Activated naive CD8-positive, alpha-beta T cell treated with anti-CD3 and anti-CD28 coated beads for 36 hours (primary cell): ENCODE data around the gene FBXO4. TPM values are rescaled to one million over a fixed set of nuclear protein-coding genes. Genes with fewer than 3 reads are reported as not detected.
"Not testable (repeated sequence)": the region's sequence is repeated elsewhere in the genome, so short reads cannot be mapped to it uniquely, and the experiment has no call there.

Experiments used
- DNase-seq: peaks from one replicate; pipeline ENCODE4 v3.0.0; 2021
- H3K27ac Mint-ChIP-seq: one replicate; pipeline ENCODE4 v1.8.0; 2022; ENCODE audit warnings: mild to moderate bottlenecking, moderate library complexity, mixed read lengths
- H3K27me3 Mint-ChIP-seq: one replicate; pipeline ENCODE4 v1.8.0; 2022; ENCODE audit warnings: mild to moderate bottlenecking, mixed read lengths
- H3K36me3 Mint-ChIP-seq: one replicate; pipeline ENCODE4 v1.8.0; 2021; ENCODE audit warnings: mild to moderate bottlenecking, mixed read lengths
- H3K4me1 Mint-ChIP-seq: one replicate; pipeline ENCODE4 v1.8.0; 2021; ENCODE audit warnings: mixed read lengths
- H3K4me3 Mint-ChIP-seq: one replicate; pipeline ENCODE4 v1.8.0; 2022; ENCODE audit warnings: mild to moderate bottlenecking, moderate library complexity, mixed read lengths
- H3K9me3 Mint-ChIP-seq: one replicate; pipeline ENCODE4 v1.8.0; 2022; ENCODE audit warnings: mixed read lengths
- total RNA-seq, 2 experiments: library from RNA; stranded (reverse); gene quantifications; one replicate each; pipeline ENCODE4 v1.2.3, GENCODE V29; 2021

FBXO4 gene
- total RNA-seq, 2 experiments from 2014 or later = 16.2 to 18.3 TPM

DNA sequence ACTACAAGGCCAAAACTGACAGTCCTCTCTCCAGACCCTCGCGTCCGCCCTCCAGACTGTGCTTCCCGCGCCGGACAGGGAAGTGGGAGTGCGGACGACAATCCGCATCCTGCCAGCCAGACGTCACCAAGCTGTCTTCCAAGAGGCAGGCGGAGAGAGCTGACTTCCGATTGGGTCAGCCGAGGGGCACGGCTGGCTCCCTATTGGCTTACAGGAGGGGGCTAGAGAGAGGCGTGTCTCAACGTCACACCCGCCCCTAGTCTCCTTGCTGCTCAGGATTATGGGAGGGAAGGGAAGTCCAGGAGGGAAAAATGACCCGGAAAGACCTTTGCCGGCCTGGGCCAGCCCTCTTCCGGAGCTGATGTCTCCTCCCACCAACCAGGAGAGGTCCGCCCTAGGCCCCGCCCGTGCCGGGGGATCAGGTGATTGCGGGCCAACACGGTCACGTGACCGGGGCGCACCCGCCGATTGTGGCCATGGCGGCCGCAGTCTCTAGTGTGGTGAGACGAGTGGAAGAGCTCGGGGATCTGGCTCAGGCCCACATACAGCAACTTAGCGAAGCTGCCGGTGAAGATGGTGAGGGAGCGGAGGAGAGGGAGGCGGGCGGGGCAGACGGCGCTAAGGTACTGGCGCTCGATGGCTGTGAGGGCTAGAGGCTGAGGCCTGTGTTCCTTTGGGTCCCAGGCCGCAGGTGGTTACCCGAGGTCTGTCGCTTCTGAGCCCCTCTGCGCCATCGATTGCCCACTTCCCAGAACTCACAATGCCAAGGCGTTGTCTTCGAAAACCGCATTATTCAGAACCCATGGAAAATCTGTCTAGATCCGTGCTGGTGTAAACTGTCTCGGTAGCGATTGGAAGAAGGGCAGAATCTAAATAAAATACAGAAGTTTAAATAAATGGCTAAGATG, 20.9 kb upstream of the FBXO4 start, which contains the start of gene RIMOC1:
RIMOC1 (plus strand) TSS at position 453 of the 908 bp plus-strand sequence; CDS start at position 477, 24 bp downstream.
- peaks cover 9% of the 10 kb centered on the region for H3K36me3 Mint-ChIP-seq
- H3K27ac Mint-ChIP-seq = peak within 1 kb of the TSS; percentile 97
- peaks cover 36% of the 10 kb centered on the region for H3K4me1 Mint-ChIP-seq
- DNase-seq = peak; percentile 98
- H3K27me3 Mint-ChIP-seq = peaks cover 6% of the 10 kb centered on the region
- H3K9me3 Mint-ChIP-seq = peaks cover 2% of the 10 kb centered on the region
- H3K4me3 Mint-ChIP-seq = peak within 1 kb of the TSS; percentile 96

DNA sequence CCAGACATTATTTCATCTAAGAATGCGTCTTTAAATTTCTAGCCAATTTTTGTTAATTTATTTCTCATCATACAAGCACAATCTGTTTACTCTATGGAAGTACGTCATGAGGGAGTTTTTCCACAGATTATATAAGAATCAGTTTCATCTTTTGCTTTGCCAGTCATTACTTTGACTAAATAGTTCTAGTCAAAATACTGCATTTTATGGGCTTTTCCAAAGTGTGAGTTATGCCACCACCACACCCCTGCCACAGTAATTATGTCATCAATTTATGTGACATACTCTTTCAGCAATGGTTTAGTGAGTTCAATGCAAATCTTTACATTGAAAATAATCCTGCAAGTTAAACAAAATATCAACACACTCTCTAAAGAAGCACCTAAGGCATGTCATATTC, 18.9 kb upstream of the FBXO4 start:
- peaks cover 36% of the 10 kb centered on the region for H3K4me1 Mint-ChIP-seq
- H3K27ac Mint-ChIP-seq = no peak overlapping the region
- peaks cover 2% of the 10 kb centered on the region for H3K9me3 Mint-ChIP-seq
- H3K27me3 Mint-ChIP-seq = peaks cover 6% of the 10 kb centered on the region
- peaks cover 13% of the 10 kb centered on the region for H3K36me3 Mint-ChIP-seq
- no peak for DNase-seq
- no peak overlapping the region for H3K4me3 Mint-ChIP-seq

DNA sequence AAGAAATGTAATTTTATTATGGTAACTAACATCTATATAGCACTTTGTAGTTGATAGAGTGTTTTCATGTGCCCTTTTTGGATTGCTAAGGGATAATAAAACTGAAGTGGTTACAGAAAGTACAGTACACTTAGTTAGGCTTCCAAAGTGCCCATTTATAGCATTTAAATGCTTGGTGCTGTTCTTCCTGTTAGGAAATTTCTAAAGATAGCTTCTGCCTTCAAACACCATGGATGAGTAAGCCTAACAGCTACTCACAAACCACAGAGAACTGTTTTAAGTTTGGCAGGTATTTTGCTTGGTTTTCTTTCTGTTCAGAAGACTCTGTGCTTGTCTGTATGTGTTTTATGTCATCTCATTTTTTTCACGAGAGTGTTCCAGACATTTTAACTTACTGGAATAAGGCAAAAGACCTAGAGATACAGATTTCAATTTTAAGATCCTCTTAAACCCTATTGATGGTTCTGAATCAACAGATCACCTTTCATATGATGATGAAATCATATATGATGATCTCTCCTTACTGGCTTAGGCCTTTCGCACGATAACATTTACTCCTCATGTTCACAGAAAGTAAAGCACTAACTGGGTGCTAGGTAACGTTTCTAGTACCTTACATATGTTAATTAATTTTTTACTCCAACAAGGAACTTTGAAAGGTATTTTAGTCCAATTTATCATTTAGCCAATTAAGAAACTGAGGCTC, 16.6 kb upstream of the FBXO4 start:
- Mint-ChIP-seq H3K36me3 (peaks cover 27% of the 10 kb centered on the region), H3K9me3 (peaks cover 2% of the 10 kb centered on the region), H3K27me3 (peaks cover 6% of the 10 kb centered on the region), H3K4me3 (no peak overlapping the region), H3K4me1 (peaks cover 36% of the 10 kb centered on the region), H3K27ac (peak overlapping the region; percentile 26)
- no peak for DNase-seq

DNA sequence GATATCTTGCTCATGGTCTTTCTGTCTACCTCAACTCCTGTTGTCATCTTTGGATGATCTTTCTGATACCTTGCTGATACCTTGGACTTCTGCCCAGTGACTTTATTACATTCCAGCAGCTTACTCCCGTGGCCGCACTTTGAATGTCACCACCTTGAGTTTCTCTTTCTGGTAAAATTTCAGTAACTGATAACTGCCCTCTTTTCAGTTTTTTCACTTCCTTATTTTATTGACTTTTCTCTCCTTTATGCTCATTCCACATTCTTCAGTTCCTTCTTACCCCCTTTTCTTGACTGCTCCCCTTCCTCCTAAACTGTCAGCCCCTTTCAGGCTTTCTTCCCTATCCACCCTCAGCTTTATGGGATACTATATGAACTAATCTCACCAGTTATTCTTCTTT, 7.0 kb upstream of the FBXO4 start:
- Mint-ChIP-seq H3K27me3 (no peaks in the 10 kb centered on the region), H3K4me3 (no peak overlapping the region), H3K27ac (no peak overlapping the region), H3K36me3 (peaks cover 28% of the 10 kb centered on the region), H3K4me1 (peaks cover 16% of the 10 kb centered on the region), H3K9me3 (no peaks in the 10 kb centered on the region)
- no peak for DNase-seq

DNA sequence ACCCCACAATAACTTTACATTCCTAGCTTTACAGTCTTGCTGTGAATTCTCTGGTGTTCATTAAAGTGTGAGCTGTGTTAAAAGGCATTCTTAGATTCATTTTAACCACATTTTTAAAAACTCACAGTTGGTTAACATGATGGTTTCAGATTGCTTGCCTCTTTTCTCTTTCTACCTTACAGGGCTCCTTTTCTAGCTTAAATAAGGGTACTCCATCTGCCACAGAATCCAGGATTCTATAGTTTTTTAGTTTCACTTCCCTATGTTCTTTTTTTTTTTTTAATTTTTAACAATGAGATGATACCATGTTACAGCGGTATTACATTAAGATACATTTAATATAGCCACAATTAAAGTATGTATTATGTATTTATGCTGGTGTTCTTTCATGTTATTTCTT, 3.9 kb upstream of the FBXO4 start:
- H3K9me3 Mint-ChIP-seq = no peaks in the 10 kb centered on the region
- peaks cover 17% of the 10 kb centered on the region for H3K36me3 Mint-ChIP-seq
- H3K27me3 Mint-ChIP-seq = no peaks in the 10 kb centered on the region
- DNase-seq = no peak
- no peak overlapping the region for H3K4me3 Mint-ChIP-seq
- peaks cover 19% of the 10 kb centered on the region for H3K4me1 Mint-ChIP-seq
- peak overlapping the region; percentile 38 for H3K27ac Mint-ChIP-seq

DNA sequence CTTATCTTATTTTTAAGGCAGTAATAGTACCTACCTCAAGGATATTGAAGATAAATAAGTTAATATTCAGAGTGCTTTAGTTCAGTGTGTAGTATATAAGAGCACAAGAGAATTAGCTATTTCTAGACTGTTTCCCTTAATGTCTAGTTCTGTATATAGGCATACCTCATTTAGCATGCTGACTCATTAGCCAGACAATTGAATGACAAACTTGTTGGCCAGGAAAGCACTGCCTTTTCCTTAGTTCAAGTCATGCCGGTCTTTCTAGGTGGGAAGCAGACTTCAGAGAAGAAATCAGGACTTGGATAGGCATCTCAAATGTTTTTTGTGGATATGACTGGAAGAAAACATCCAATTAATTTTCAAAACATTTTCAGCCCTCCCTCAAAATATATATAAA, 3.2 kb upstream of the FBXO4 start:
- Mint-ChIP-seq H3K36me3 (peaks cover 20% of the 10 kb centered on the region), H3K4me3 (no peak overlapping the region), H3K27me3 (no peaks in the 10 kb centered on the region), H3K4me1 (peaks cover 22% of the 10 kb centered on the region), H3K27ac (no peak overlapping the region), H3K9me3 (no peaks in the 10 kb centered on the region)
- DNase-seq = no peak

DNA sequence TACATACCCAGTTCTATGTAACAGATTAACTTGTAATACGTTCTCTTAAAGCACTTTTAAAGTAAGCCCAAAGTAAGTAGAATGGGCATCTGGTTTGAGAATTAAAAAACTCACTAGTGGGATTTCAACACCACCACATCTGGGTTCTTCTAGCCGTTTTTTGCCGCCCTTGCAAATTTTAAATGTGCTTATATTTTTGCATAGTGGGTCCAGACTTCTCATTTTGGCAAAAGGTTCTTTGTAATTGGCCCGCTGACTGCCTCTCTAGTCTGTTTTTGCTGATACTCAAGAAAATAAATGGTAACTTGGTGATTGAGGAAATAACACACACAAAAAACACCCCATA, 582 bp upstream of the FBXO4 start:
- no peaks in the 10 kb centered on the region for H3K9me3 Mint-ChIP-seq

DNA sequence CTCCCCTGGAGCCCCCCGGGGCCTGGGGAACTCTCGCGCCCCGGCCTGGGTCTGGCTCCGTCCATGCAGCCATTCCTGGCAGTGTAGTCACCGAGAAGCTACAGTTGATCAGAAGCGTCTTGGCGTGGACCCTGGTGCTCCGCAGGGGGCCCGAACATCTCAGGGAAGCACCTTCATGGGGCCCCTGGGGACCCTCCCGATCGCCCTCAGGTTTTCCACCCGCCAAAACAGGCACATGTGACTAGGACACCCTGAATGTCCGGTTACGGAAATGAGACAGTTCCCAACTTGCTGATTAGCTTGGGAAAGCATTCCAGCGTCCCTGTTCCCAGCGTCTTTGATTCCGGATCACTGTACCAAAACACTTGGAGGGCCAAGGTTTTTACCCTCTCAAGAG, 472 bp downstream of the FBXO4 start:
- H3K4me3 Mint-ChIP-seq = peak overlapping the region; percentile 90
- peaks cover 27% of the 10 kb centered on the region for H3K4me1 Mint-ChIP-seq
- H3K27ac Mint-ChIP-seq = peak overlapping the region; percentile 95
- H3K9me3 Mint-ChIP-seq = no peaks in the 10 kb centered on the region
- DNase-seq = no peak
- no peaks in the 10 kb centered on the region for H3K27me3 Mint-ChIP-seq
- peaks cover 15% of the 10 kb centered on the region for H3K36me3 Mint-ChIP-seq

More for the DNA sequence above, 582 bp upstream of the FBXO4 start:
- peaks cover 10% of the 10 kb centered on the region for H3K36me3 Mint-ChIP-seq
- DNase-seq = no peak
- H3K4me3 Mint-ChIP-seq = peak overlapping the region; percentile 90
- no peaks in the 10 kb centered on the region for H3K27me3 Mint-ChIP-seq
- peaks cover 27% of the 10 kb centered on the region for H3K4me1 Mint-ChIP-seq
- H3K27ac Mint-ChIP-seq = peak overlapping the region; percentile 95

DNA sequence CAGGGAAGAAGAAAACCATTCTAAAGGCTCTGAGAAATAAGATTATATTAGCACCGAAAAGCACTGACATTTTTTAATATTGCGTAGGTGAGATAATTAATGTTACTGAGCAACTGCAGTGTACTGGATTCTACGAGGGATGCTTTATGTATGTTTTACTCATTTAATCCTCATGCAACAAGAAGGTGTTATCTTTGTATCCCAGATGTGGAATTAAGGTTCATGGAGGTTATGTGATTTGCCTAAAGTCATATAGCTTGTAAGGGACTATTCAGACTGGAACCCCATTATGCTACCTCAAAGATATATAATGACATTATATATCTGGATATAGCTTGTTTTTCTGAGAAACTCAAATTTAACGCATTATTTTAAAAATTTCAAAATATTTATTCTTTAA, 2.5 kb downstream of the FBXO4 start:
- Mint-ChIP-seq H3K27ac (no peak overlapping the region), H3K27me3 (no peaks in the 10 kb centered on the region), H3K4me1 (peaks cover 21% of the 10 kb centered on the region), H3K36me3 (peaks cover 32% of the 10 kb centered on the region), H3K9me3 (no peaks in the 10 kb centered on the region), H3K4me3 (no peak overlapping the region)
- DNase-seq = no peak

DNA sequence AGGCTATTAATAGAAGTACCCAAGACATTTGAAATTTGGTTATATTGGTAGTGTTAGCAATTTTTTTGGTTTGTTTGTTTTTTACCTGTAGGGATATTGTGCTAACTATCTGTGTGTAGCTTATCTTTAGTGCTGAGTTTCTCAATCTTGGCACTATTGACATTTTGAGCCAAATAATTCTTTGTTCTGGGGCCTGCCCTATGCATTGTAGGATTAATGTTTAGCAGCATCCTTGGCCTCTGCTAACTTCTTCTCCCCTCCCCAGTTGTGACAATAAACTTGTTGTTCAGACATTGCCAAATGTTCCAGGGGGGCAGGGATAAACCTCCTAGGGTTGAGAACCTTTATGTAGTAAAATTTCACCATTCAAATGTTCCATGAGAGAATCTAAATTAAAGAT, 4.0 kb downstream of the FBXO4 start:
- peaks cover 33% of the 10 kb centered on the region for H3K36me3 Mint-ChIP-seq
- no peak overlapping the region for H3K4me3 Mint-ChIP-seq
- DNase-seq = no peak
- H3K4me1 Mint-ChIP-seq = peaks cover 21% of the 10 kb centered on the region
- no peak overlapping the region for H3K27ac Mint-ChIP-seq
- no peaks in the 10 kb centered on the region for H3K9me3 Mint-ChIP-seq
- H3K27me3 Mint-ChIP-seq = no peaks in the 10 kb centered on the region

DNA sequence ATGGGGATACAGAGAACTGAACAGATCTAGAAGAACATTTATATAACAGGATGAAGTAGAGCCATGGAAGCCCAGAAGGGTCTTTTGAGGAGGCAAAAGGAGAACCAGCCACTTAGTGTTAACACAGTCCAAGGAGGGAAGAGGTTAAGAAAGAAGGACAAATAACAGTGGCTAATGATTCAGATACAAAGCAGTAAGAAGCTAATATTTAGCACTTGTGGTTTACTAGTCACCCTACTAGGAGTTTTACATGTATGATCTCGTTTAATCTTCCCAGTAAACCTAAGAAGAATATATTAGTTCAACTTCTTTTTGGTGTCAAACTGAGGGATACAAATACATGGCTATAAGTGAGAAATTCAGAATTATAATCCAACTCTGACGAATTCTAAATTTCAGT, 7.7 kb downstream of the FBXO4 start:
- no peak for DNase-seq
- H3K4me3 Mint-ChIP-seq = no peak overlapping the region
- H3K27ac Mint-ChIP-seq = no peak overlapping the region
- H3K9me3 Mint-ChIP-seq = no peaks in the 10 kb centered on the region
- H3K27me3 Mint-ChIP-seq = no peaks in the 10 kb centered on the region
- H3K36me3 Mint-ChIP-seq = peaks cover 23% of the 10 kb centered on the region
- H3K4me1 Mint-ChIP-seq = peaks cover 5% of the 10 kb centered on the region

DNA sequence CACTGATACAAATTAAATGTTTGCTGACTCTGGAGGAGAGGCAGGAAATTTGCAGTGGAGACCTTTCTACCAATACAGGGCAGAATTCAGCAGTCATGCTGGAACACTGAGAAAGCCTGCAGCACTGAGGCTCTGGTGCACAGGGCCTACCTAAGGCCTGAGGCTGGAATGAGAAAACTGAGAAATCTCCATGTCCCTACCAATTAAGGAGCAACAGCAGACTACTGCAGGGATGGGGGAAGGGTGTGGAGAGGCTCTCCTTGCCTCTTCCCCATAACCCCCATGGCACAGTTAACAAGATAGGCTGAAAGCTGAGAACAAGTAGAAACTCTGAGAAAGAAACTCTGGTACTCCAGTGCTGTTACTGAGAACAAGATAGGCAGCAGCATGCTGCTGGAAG, 10.5 kb downstream of the FBXO4 start:
- Mint-ChIP-seq H3K4me1 (no peaks in the 10 kb centered on the region), H3K27ac (no peak overlapping the region), H3K9me3 (no peaks in the 10 kb centered on the region), H3K36me3 (peaks cover 19% of the 10 kb centered on the region), H3K27me3 (no peaks in the 10 kb centered on the region), H3K4me3 (no peak overlapping the region)
- no peak for DNase-seq

DNA sequence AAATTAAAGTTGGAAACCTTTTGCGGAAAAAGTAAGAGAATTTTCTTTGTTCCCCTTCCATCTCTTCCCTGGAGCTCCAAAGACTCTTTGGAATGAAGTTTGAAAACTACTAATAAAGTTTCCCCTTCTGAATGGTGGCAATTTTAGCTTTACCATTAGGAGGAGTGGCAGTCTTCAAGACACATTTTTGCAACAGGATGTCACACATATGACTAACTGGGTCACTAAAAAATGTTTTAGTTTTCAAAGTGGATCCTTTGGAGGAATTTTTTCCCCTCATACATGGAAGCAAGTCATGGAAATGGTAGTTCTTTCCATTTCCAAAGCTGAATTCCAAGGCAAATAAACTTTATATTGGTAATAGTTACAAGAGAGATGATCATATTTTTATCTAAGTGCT, 15.6 kb downstream of the FBXO4 start:
- no peaks in the 10 kb centered on the region for H3K27me3 Mint-ChIP-seq
- H3K36me3 Mint-ChIP-seq = peaks cover 3% of the 10 kb centered on the region
- no peak overlapping the region for H3K4me3 Mint-ChIP-seq
- H3K27ac Mint-ChIP-seq = no peak overlapping the region
- no peaks in the 10 kb centered on the region for H3K9me3 Mint-ChIP-seq
- H3K4me1 Mint-ChIP-seq = no peaks in the 10 kb centered on the region
- DNase-seq = no peak

DNA sequence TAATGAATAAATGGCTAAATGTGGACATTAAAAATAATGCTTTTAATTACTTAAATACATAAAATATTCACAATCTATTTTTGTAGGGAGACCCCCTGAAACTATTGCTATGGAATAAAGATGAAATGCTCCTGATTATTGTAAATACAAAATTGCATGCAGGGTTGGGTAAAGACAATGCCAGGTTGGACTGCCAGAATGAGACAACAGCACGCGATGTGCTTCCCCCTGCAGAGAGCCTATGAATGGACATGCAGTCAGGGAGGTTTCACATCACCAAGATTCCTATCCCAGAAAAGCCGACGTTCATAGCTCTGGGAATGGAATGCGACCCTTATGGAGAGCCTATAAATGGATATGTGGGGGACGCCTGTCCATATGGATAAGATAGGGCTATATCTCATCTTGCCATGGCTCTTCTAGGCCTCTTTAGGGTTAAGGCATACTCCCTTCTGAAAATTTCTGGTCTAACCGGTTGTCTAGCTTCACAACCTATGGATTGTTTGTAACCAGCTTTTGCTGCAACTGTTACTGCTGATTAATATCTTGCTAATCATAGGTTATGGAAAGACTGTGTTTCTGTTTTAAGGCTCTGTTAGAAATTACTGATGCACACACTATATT, 20.4 kb downstream of the FBXO4 start:
- H3K36me3 Mint-ChIP-seq, H3K27me3 Mint-ChIP-seq, DNase-seq, H3K27ac Mint-ChIP-seq, H3K9me3 Mint-ChIP-seq, H3K4me3 Mint-ChIP-seq, H3K4me1 Mint-ChIP-seq: not testable (repeated sequence)

DNA sequence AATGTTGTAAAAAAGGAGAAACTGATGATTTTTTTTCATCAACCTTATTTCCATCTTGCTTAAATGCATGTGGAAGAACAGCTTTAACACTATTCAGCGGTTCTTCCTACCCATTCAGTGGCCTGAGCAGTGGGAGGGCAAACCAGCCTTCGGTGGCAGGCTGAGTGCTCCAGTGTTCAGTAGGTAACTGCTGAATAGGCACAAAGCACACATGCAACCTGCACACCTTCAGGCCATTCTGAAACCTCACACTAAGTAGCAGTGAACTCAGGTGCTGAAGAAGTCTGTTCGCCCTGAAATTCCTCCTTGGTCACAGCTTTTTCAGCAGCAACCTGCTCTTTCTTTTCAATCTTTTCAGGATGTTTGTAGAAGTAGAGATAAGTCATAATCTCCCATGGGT, 26.1 kb downstream of the FBXO4 start:
- Mint-ChIP-seq H3K27ac (no peak overlapping the region), H3K4me3 (no peak overlapping the region), H3K4me1 (no peaks in the 10 kb centered on the region)

More for the DNA sequence above, 26.1 kb downstream of the FBXO4 start:
- Mint-ChIP-seq H3K27me3 (no peaks in the 10 kb centered on the region), H3K9me3 (peaks cover 3% of the 10 kb centered on the region), H3K36me3 (peaks cover 2% of the 10 kb centered on the region)
- no peak for DNase-seq
